GM10266 (cell line): ENCODE data around the gene WWOX.

Source experiments
- DNase-seq: peaks from one replicate; pipeline ENCODE4 v3.0.0; 2012; ENCODE audit errors: extremely low spot score
- TF ChIP-seq, protein P1 (sequence below): IDR thresholded peaks from 2 replicates; pipeline ENCODE4 v1.5.1; 2012; ENCODE audit warnings: mild to moderate bottlenecking, low read depth; ENCODE audit not compliant: control insufficient read depth, insufficient read depth; ENCODE audit errors: missing control alignments

The WWOX gene

DNA sequence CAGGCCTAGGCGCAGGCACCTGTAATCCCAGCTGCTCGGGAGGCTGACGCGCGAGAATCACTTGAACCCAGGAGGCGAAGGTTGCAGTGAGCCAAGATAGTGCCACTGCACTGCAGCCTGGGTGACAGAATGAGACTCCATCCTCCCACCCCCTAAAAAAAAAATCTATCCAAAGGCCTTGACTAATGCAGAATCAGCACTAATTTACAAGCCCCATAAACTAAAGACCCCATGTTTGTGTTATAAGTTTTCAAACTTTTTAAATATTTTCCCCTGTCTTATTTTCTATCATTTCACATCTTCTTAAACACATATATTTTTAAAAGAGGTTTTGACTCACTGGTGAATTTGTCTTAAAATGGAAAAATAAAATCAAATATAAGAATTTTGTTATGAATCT lies 713.1 kb downstream of the WWOX start:
- TF ChIP-seq, protein P1, sequence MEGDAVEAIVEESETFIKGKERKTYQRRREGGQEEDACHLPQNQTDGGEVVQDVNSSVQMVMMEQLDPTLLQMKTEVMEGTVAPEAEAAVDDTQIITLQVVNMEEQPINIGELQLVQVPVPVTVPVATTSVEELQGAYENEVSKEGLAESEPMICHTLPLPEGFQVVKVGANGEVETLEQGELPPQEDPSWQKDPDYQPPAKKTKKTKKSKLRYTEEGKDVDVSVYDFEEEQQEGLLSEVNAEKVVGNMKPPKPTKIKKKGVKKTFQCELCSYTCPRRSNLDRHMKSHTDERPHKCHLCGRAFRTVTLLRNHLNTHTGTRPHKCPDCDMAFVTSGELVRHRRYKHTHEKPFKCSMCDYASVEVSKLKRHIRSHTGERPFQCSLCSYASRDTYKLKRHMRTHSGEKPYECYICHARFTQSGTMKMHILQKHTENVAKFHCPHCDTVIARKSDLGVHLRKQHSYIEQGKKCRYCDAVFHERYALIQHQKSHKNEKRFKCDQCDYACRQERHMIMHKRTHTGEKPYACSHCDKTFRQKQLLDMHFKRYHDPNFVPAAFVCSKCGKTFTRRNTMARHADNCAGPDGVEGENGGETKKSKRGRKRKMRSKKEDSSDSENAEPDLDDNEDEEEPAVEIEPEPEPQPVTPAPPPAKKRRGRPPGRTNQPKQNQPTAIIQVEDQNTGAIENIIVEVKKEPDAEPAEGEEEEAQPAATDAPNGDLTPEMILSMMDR: no peak
- DNase-seq: no peak

DNA sequence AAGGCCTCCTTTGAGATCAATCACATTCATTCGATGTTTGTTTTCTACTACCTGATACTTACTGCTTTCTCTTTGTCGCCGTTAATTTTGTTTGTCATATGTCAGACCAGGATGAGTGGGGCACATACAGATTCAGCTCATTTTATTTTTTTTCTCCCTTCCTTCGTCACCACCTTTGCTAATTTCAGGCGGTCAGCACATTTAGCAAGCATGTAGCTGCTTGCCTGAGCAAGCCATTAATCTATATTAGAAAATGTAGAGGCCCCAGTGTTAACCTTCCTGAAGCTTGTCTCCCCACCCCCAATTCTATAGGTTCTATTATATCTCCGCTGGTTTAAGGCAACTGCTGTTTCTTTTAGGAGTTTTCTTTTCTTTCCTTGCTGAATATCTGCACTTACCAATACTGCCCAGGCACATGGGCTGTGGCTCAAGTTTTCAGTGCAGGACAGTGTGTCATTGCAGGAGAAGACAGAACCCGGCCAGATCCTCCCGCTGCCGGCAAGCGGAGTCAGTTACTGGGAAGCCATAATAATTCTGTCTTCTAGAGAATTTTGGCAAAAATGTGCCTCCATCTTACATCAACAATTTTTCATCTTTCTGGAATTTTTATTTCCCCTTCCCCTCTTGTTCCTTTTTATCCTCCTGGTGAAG lies 714.3 kb downstream of the WWOX start:
- TF ChIP-seq, protein P1: no peak
- DNase-seq: no peak

DNA sequence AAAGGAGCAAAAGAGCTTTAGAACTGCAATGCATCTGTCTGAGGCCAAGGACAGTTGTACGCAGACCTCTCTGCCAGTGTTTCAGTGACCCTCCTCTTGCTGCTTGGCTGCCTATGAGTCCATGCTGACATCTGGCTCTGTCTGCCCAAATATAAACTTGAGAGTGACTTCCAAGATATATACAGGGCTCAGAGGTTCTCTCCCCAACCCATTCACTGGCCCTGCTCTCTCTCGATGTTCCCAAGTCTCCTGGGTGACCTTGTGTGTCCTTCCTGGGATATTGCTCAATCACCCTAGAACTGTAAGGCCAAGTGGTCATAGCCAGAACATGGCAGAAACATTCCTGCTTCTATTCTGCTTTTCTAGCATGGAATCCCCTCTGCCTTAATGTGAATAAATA lies 716.3 kb downstream of the WWOX start:
- TF ChIP-seq, protein P1: no peak
- DNase-seq: no peak

DNA sequence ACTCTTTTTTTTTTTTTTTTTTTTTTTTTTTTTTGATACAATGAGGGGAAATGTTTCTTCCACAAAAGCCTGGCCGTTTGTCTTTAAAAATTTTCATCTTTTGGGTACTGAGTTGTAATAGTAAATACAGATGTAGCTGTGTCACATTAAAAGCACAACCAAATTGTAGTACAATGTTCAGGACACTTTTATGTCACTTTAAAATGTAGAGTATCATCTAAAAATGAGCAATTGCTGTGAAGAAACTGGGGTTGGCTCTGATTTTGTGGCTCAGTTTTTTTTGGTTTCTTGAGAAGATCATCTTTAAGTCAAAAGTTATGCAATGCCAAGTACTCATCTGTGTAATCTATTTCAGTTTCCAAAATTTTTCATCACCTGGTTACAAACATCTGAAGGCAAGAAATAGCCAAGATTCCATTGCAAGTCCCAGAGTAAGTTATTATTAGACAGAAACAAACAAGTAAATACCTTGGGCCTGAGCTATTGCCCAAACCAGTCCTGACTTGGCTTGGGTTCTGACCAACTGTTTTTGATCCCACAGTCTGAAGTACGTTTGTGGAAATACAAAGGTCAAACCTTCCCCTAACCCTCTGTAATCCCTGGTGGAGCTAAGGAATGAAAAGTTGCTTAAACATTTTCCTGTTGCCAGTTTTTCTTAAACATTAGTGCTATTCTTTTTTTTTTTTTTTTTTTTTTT lies 717.2 kb downstream of the WWOX start:
- TF ChIP-seq, protein P1: no peak
- DNase-seq: no peak

DNA sequence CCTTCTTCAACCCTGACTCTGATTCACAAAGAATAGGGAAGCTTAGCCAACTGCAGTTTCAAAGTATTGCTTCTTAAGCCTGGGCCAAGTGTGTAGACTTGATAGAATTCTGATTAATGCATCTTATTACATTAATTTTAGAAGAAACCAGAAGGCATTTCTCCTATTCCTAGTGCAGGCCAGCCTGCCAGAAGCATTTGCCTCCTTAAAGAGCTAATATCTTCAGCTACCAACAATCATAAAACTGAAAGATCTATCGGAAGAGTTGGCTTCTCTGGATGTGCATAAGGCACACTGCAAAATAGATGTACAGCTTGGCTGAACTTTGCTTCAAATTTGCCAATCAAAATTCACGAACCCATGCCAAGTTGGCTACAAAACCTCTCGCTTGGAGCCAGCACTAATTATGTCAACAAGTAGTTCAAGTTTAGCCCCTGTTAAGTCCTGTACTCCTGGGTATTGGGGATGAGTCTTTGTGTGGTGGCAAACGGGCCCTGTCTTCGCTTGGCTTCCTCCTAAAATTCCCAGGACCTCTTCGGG lies 717.8 kb downstream of the WWOX start:
- TF ChIP-seq, protein P1: no peak
- DNase-seq: no peak

DNA sequence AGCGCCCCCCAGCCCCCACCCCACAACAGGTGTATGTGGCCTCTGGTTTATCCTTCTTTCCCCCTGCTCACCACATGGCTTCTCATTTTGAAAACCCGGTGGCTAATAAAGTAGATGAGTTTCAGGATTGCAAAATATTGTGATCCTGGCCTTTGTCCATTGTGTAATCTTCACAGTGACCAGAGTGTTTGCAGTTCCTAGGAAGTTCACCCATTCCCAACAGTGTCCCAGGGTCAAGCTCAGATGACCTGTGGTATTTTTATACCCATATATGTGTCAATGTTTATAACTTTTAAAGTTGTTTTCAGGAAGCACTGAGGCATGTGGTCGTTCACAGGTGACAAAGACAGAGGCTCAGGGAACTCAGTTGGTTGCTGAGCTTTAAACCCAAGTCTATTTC lies 721.9 kb downstream of the WWOX start:
- DNase-seq: no peak
- TF ChIP-seq, protein P1: no peak

DNA sequence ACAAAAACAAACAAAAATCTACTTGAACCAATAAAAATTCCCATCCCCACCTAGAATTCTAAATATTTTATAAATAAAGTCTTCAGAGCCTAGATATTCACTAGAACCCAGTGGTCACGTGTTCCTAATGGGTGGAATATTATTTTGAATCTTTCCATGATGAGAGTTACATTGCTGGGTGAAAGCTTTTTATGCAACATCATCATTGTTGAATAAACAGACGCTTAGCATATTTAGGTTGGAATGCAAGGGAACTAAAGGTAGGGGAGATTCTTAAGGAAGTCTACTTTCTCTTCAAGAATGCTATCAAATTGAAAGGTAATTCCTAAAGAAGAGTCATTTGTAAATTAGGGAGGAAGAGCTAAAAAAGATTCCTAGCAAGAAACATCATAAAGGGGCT lies 723.1 kb downstream of the WWOX start:
- TF ChIP-seq, protein P1: no peak
- DNase-seq: no peak
